HG03342 (cell line): Measurements from ENCODE around the gene ZNF273.
"Not testable (repeated sequence)": the region's sequence is repeated elsewhere in the genome, so short reads cannot be mapped to it uniquely, and the experiment has no call there.

Experiments used
- ATAC-seq: cut with Tn5 transposase; IDR thresholded peaks from one replicate; pipeline ENCODE4 v1.9.1; 2021; ENCODE audit warnings: mild to moderate bottlenecking, moderate library complexity; ENCODE audit not compliant: unreplicated experiment

The ZNF273 gene

GRCh38 chr7:64944667-64945502 is 41.8 kb downstream of the ZNF273 start:
- not testable (repeated sequence) for ATAC-seq

GRCh38 chr7:64945503-64946175 is 42.6 kb downstream of the ZNF273 start:
- no peak for ATAC-seq

- ATAC-seq = no peak
Measured at GRCh38 chr7:64946772-64947171, 43.7 kb downstream of the ZNF273 start.

- ATAC-seq = no peak
Measured at GRCh38 chr7:64947252-64948000, 44.4 kb downstream of the ZNF273 start.

DNA sequence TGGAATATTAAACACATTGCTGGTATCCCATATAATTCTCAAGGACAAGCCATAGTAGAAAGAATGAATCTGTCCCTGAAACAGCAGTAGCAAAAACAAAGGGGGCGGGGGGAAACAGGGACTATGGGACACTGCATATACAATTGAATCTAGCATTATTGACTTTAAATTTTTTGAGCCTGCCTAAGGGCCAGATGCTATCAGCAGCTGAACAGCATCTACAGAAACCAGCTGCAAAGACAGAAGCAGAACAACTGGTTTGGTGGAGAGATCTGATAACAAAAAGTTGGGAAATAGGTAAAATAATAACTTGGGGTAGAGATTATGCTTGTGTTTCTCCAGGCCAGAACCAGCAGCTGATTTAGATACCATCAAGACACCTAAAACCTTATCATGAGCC is 45.7 kb downstream of the ZNF273 start:
- not testable (repeated sequence) for ATAC-seq

- not testable (repeated sequence) for ATAC-seq
Measured at GRCh38 chr7:64950673-64951072, 47.6 kb downstream of the ZNF273 start.

GRCh38 chr7:64951250-64951848 is 48.3 kb downstream of the ZNF273 start:
- no peak for ATAC-seq

GRCh38 chr7:64959072-64959747 is 56.1 kb downstream of the ZNF273 start:
- no peak for ATAC-seq

DNA sequence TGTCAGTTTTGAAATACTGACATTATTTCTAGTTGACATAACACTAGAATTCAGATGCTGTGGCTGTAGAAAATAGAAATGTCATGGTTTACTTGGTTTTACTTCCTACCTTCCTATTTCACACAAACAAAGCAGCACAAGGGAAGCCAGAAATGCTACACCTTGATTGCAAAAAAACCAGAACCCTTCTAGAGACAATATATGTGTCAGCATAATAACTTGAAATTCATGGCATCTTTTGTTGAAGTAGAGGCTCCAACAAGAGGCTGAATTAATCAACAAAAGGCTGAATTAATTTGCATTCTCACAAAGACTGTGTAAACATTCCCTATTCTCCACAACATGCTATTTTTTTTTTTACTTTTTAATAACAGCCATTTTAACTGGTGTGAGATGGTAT is 62.5 kb downstream of the ZNF273 start:
- ATAC-seq = no peak

DNA sequence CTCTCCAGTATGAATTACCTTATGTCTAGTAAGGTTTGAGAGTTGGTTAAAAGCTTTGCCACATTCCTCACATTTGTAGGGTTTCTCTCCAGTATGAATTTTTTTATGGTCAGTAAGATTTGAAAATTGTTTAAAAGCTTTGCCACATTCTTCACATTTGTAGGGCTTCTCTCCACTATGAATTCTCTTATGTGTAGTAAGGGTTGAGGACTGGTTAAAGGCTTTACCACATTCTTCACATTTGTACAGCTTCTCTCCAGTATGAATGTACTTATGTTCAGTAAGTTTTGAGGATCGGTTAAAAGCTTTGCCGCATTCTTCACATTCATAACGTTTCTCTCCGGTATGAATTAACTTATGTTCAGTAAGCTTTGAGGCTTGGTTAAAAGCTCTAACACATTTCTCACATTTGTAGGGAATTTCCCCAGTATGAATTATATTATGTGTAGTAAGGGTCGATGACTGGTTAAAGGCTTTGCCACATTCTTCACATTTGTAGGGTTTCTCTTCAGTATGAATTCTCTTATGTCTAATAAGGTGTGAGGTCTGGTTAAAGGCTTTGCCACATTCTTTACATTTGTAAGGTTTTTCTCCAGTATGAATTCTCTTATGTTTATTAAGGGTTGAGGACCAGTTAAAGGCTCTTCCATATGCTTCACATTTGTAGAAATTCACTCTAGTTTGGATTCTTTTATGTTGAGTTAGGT is 75.6 kb downstream of the ZNF273 start:
- ATAC-seq = no peak
